Measurements from ENCODE around the gene SUGCT.

The SUGCT gene

GRCh38 chr7:40889099-40889498 is 754.3 kb downstream of the SUGCT start:
- no peak overlapping the region for H3K4me3 ChIP-seq (replicated peaks; ENCODE audit: low read depth, low read length)
- DNase-seq (ENCODE audit: extremely low read depth, low read depth) = no peak
- TF ChIP-seq CTCF (IDR thresholded peaks at IDR 0.05; ENCODE audit: low read depth, low read length, missing control alignments) = no peak

GRCh38 chr7:40889539-40889938 is 754.7 kb downstream of the SUGCT start:
- DNase-seq (ENCODE audit: extremely low read depth, low read depth) = no peak
- H3K4me3 ChIP-seq (replicated peaks; ENCODE audit: low read depth, low read length) = no peak overlapping the region
- no peak for TF ChIP-seq CTCF (IDR thresholded peaks at IDR 0.05; ENCODE audit: low read depth, low read length, missing control alignments)

GRCh38 chr7:40890088-40890692 is 755.4 kb downstream of the SUGCT start:
- no peak overlapping the region for H3K4me3 ChIP-seq (replicated peaks; ENCODE audit: low read depth, low read length)
- no peak for TF ChIP-seq CTCF (IDR thresholded peaks at IDR 0.05; ENCODE audit: low read depth, low read length, missing control alignments)
- DNase-seq (ENCODE audit: extremely low read depth, low read depth) = no peak

GRCh38 chr7:40891232-40891631 is 756.4 kb downstream of the SUGCT start:
- no peak for DNase-seq (ENCODE audit: extremely low read depth, low read depth)
- no peak for TF ChIP-seq CTCF (IDR thresholded peaks at IDR 0.05; ENCODE audit: low read depth, low read length, missing control alignments)
- no peak overlapping the region for H3K4me3 ChIP-seq (replicated peaks; ENCODE audit: low read depth, low read length)

- no peak for DNase-seq (ENCODE audit: extremely low read depth, low read depth)
- TF ChIP-seq CTCF (IDR thresholded peaks at IDR 0.05; ENCODE audit: low read depth, low read length, missing control alignments) = no peak
- no peak overlapping the region for H3K4me3 ChIP-seq (replicated peaks; ENCODE audit: low read depth, low read length)
Measured at GRCh38 chr7:40899151-40899550, 764.3 kb downstream of the SUGCT start.

GRCh38 chr7:40899636-40900507 is 765.1 kb downstream of the SUGCT start:
- no peak for TF ChIP-seq CTCF (IDR thresholded peaks at IDR 0.05; ENCODE audit: low read depth, low read length, missing control alignments)
- no peak overlapping the region for H3K4me3 ChIP-seq (replicated peaks; ENCODE audit: low read depth, low read length)
- DNase-seq (ENCODE audit: extremely low read depth, low read depth) = no peak
